Thoracic aorta endothelial cell (primary cell): ENCODE data around the gene ABCA1. TPM values are rescaled to one million over a fixed set of nuclear protein-coding genes. Genes with fewer than 3 reads are reported as not detected.

Experiments used
- total RNA-seq: library from RNA; depleted of rRNA; stranded (reverse); fragments of >200 nt; gene quantifications from 2 replicates; pipeline ENCODE4 v1.2.3, GENCODE V29; 2012

ABCA1 gene
- 5.4 and 6.0 TPM in 2 replicates for total RNA-seq

DNA sequence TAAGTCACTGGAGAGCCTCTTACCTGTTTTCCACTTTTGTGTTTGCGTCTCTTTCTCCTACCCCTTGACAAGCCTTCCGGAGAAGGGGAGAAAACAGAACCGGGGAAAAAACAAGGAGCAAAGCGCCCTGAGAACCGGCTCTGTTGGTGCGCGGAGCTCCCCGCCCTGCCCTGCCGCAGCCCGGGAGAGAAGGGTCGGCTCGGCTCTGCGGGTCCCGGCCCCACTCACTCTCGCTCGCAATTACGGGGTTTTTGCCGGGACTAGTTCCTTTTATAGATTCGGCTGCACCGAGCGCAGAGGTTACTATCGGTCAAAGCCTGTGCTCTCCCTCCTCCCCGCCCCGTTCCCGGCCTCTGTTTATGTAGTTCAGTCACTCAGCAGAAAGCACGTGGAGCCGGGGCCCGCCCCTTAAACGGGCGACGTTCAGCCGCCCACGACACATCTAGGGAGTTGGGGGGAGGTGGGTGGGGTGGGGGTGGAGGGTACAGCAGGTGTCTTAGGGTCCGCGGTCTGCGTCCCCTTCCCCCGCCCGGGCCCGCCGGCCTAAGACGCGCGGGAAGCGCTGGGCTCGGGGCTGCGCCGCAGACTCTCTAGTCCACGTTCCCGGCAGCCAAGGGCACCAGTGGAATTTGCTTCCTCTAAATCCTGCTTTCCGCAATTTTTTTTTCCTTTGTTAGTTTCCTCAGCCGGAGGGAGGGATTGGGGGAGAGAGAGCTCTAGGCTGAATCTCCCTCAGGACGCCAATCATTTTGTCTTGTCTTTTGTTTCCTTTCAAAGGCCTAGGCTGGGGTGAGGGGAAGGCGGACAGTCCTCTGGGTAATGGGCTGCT lies at the start of gene ABCA1:
TSS of gene ABCA1 (minus strand) at position 244 of the 829 bp plus-strand sequence. CDS start 24,476 bp downstream, outside the sequence.

GRCh38 chr9:104747565-104748358 lies 180.2 kb downstream of the ABCA1 start, which contains the start of gene NIPSNAP3A:
NIPSNAP3A (plus strand) TSS chr9:104747683; CDS start chr9:104747793, 110 bp downstream.

Other genes with a start within 250 kb of the ABCA1 start
- gene OR13D1, start 233.6 kb downstream of the ABCA1 start, total RNA-seq = not detected in 2 replicates
- 49.8 and 58.5 TPM in 2 replicates for gene NIPSNAP3A, start 180.5 kb downstream of the ABCA1 start, total RNA-seq
- 0.40 and 0.79 TPM in 2 replicates for gene NIPSNAP3B, start 164.0 kb downstream of the ABCA1 start, total RNA-seq